BLaER1 (cell line): Measurements from ENCODE around the gene MAP4K2.
A peak's percentile ranks its signal among the peaks of the same experiment; 100 is the strongest.

Source experiments
- H3K27ac ChIP-seq: shearing (Covaris generic); formaldehyde crosslinking; 2 replicates; pipeline ENCODE4 v1.8.1; 2022
- H3K27me3 ChIP-seq: shearing (Covaris generic); formaldehyde crosslinking; 2 replicates; pipeline ENCODE4 v1.8.1; 2022
- H3K36me3 ChIP-seq: shearing (Covaris generic); formaldehyde crosslinking; 2 replicates; pipeline ENCODE4 v1.8.1; 2022
- H3K4me1 ChIP-seq: shearing (Covaris generic); formaldehyde crosslinking; 2 replicates; pipeline ENCODE4 v1.8.1; 2022
- H3K4me2 ChIP-seq: shearing (Covaris generic); formaldehyde crosslinking; 2 replicates; pipeline ENCODE4 v1.8.1; 2022
- H3K4me3 ChIP-seq: shearing (Covaris generic); formaldehyde crosslinking; 2 replicates; pipeline ENCODE4 v1.8.1; 2022
- H3K9ac ChIP-seq: shearing (Covaris generic); formaldehyde crosslinking; 2 replicates; pipeline ENCODE4 v1.8.1; 2022
- H3K9me3 ChIP-seq: shearing (Covaris generic); formaldehyde crosslinking; 2 replicates; pipeline ENCODE4 v1.8.1; 2022
- H4K20me1 ChIP-seq: shearing (Covaris generic); formaldehyde crosslinking; 2 replicates; pipeline ENCODE4 v1.8.1; 2022
- Cebpa-rat ChIP-seq: shearing (Covaris generic); IDR thresholded peaks from 2 replicates; pipeline ENCODE4 v1.8.1; 2022

The MAP4K2 gene

GRCh38 chr11:64794526-64794925, 8.5 kb downstream of the MAP4K2 start:
- TF ChIP-seq Cebpa-rat: no peak
- Histone ChIP-seq H3K27ac (peak overlapping the region; percentile 15; the same call in 1 of the 2 replicates), H4K20me1 (no peaks in the 10 kb centered on the region), H3K9me3 (no peaks in the 10 kb centered on the region), H3K4me2 (peak overlapping the region; percentile 85), H3K9ac (no peak overlapping the region), H3K4me3 (no peak overlapping the region), H3K4me1 (peaks cover 69% of the 10 kb centered on the region), H3K27me3 (no peaks in the 10 kb centered on the region), H3K36me3 (peaks cover 56% of the 10 kb centered on the region)

DNA sequence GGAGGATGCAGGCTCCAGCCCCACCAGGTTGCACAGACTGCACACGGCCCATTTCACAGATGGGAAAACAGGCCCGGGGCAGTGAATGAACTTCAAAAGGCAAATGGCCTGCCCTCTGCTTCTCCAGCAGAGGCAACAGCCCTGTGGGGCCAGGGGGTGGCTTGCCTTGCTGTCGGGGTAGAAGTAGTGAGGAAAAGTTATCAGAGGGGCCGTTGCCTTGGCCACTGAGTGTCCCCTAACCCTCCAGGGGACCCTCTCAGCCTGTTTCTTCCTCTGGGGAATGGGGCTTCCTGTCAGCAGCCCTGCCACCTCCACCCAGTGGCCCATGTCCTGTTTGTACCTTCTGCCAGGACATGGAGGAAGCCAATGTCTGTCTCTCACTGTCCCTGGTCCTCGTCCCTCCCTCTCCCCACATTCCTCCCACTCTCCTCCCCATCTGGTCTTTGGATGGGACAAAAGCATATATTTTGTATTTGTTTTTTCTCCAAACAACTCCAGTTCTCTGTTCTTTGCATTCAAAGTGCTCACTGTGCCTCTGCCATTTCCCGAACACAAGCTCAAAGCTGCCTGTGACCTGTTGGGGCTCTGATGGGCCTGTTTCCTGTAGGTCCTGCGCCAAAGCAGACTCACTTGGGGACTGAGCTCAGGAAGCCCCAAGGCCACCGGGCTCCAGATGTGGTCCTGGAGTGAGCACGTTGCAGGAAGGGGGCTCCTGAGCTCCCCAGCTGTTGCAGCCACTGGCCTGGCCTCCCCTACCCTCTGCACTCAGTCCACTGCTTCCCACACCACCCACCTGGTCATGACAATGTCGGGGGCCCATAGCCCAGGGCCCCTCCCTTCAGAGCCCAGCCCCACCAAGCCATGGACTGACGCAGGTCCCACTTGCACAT, 9.5 kb downstream of the MAP4K2 start:
- Histone ChIP-seq H4K20me1 (no peaks in the 10 kb centered on the region), H3K4me3 (peak overlapping the region; percentile 3; the same call in 1 of the 2 replicates), H3K9ac (peak overlapping the region; percentile 62), H3K4me2 (peak overlapping the region; percentile 85), H3K9me3 (no peaks in the 10 kb centered on the region), H3K27me3 (no peaks in the 10 kb centered on the region), H3K36me3 (peaks cover 64% of the 10 kb centered on the region), H3K27ac (peak overlapping the region; percentile 77), H3K4me1 (peaks cover 59% of the 10 kb centered on the region)
- no peak for TF ChIP-seq Cebpa-rat

GRCh38 chr11:64792482-64792881, 10.5 kb downstream of the MAP4K2 start:
- Histone ChIP-seq H3K4me1 (peaks cover 57% of the 10 kb centered on the region), H3K27me3 (no peaks in the 10 kb centered on the region), H3K4me2 (peak overlapping the region; percentile 85; the same call in 1 of the 2 replicates), H3K9me3 (no peaks in the 10 kb centered on the region), H3K9ac (no peak overlapping the region), H3K4me3 (no peak overlapping the region), H4K20me1 (no peaks in the 10 kb centered on the region), H3K27ac (peak overlapping the region; percentile 77; the same call in 1 of the 2 replicates), H3K36me3 (peaks cover 63% of the 10 kb centered on the region)
- no peak for TF ChIP-seq Cebpa-rat

DNA sequence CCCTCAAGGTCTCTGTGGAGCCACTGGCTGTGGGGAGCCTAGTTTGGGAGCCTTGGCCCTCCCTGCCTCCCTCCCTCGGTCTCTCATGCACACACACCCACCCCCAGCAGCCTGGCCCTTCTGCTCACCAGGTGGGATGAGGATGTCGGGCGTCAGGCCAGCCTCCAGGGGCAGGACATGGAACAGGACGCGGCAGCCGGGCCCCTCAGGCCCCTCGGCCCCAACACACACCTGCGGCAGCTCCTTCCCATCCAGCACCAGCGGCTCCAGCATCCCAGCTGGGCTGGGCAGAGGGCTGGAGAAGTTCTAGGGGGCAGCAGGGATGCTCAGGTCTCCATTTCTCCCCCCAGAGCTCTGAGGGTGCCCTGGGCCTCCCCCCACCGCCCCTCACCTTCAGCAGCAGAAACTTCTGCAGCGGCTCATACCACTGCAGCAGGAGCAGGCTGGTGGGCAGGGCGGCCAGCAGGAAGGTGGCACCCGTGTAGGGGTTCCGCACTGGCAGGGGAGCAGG, 11.2 kb downstream of the MAP4K2 start:
- H3K9ac ChIP-seq: no peak overlapping the region
- peaks cover 51% of the 10 kb centered on the region for H3K4me1 ChIP-seq
- H3K9me3 ChIP-seq: no peaks in the 10 kb centered on the region
- no peak for TF ChIP-seq Cebpa-rat
- H3K27ac ChIP-seq: 0 out of 2 replicates have a peak overlapping the region, but pooled peaks have one; percentile 30
- peaks cover 56% of the 10 kb centered on the region for H3K36me3 ChIP-seq
- H3K4me2 ChIP-seq: no peak overlapping the region
- no peak overlapping the region for H3K4me3 ChIP-seq
- H3K27me3 ChIP-seq: no peaks in the 10 kb centered on the region
- no peaks in the 10 kb centered on the region for H4K20me1 ChIP-seq

GRCh38 chr11:64790205-64791095, 12.6 kb downstream of the MAP4K2 start:
- Histone ChIP-seq H3K36me3 (peaks cover 47% of the 10 kb centered on the region), H3K27ac (0 out of 2 replicates have a peak overlapping the region, but pooled peaks have one; percentile 22), H3K4me1 (peaks cover 37% of the 10 kb centered on the region), H3K27me3 (no peaks in the 10 kb centered on the region), H3K4me2 (no peak overlapping the region), H3K4me3 (no peak overlapping the region), H4K20me1 (no peaks in the 10 kb centered on the region), H3K9ac (no peak overlapping the region), H3K9me3 (no peaks in the 10 kb centered on the region)
- TF ChIP-seq Cebpa-rat: no peak

DNA sequence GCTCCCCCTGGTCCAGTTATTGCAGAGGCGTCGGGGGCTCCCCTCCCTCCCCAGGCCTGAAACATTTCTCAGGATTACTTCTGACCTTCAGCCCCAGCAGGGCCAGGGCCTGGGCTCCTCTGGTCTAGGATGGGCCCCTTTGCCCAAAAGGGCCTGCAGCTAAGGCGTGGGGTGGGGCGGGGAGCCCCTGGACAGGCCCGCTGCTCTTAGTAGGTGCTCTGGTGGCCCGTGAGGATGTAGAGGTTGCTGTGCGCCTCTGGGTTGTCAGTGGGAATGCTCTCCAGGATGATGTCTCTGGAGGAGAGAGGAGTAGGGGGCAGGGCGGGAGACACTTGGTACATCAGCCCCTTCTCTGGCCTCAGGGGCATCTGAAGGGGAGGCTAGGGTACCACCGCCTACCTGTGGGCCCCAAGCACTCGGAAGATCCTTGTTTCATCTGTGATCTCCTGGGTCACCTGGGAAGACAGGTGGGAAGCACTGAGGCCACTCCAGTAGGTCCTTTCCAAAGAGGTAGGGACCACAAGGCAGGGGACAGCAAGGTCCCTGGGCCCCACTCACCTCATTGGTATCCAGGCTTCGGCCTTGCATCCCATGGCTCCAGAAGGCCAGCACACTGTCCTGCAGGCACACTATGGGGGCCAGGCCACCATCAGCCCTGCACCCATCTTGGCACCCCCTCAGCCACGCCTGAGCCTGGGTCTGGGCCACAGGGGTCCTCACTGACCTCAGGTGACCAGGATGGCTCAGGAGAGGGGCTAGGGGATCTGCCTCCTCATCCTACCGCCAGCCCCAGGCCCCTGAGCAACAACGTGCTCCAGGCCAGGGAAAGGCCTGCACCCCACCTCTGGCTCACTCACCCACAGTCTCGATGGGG, 13.4 kb downstream of the MAP4K2 start:
- H3K9ac ChIP-seq: no peak overlapping the region
- H3K27me3 ChIP-seq: no peaks in the 10 kb centered on the region
- no peaks in the 10 kb centered on the region for H4K20me1 ChIP-seq
- H3K4me2 ChIP-seq: no peak overlapping the region
- no peaks in the 10 kb centered on the region for H3K9me3 ChIP-seq
- peaks cover 47% of the 10 kb centered on the region for H3K36me3 ChIP-seq
- no peak for TF ChIP-seq Cebpa-rat
- peaks cover 28% of the 10 kb centered on the region for H3K4me1 ChIP-seq
- 0 out of 2 replicates have a peak overlapping the region, but pooled peaks have one; percentile 22 for H3K27ac ChIP-seq
- no peak overlapping the region for H3K4me3 ChIP-seq

DNA sequence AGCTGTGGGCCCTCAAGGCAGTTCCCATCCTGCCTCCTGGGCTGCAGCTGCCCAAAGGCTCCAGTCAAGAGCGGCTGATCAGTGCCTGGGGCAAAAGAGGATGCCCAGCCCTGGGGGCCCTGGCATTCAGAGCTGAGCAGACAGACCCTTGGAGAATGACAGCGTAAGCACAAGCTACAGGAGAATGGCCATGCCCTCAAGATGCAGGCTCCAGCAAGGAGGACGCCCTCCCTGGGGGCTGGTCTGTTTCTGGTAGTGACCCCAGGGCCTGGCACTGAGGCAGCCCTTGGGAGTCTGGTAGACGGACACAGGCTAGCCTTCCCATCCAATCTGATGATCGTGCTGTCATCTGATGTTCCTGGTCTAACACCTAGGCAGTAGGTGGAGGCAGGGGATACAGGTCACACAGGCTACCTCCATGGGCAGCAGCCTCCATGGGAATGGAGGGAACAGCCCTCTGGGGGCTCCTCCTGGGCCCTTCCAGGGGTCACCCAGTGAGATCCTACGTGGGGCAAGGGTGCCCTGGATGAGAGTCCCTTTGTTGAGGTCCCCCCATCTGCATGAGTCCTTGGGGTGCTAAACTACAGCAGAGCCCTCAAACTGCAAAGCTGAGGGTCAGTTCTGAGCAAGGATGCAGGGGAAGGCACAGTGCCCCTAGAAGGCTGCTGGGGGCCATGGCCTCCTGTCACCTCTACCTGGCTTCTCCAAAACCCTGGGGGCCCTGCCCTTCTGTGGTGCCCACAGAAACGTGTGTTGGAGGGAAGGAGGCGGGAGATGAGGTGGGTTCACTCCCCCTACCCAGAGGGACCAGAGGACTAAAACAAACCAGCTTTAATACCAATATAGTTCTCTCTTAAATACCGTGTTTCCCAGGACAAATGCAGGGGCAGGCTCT, 14.4 kb downstream of the MAP4K2 start:
- peaks cover 47% of the 10 kb centered on the region for H3K36me3 ChIP-seq
- no peaks in the 10 kb centered on the region for H3K27me3 ChIP-seq
- no peak for TF ChIP-seq Cebpa-rat
- no peaks in the 10 kb centered on the region for H3K9me3 ChIP-seq
- H3K4me3 ChIP-seq: no peak overlapping the region
- H3K4me1 ChIP-seq: peaks cover 18% of the 10 kb centered on the region
- no peaks in the 10 kb centered on the region for H4K20me1 ChIP-seq
- H3K4me2 ChIP-seq: no peak overlapping the region
- H3K9ac ChIP-seq: no peak overlapping the region
- H3K27ac ChIP-seq: peak overlapping the region; percentile 35; the same call in 1 of the 2 replicates

DNA sequence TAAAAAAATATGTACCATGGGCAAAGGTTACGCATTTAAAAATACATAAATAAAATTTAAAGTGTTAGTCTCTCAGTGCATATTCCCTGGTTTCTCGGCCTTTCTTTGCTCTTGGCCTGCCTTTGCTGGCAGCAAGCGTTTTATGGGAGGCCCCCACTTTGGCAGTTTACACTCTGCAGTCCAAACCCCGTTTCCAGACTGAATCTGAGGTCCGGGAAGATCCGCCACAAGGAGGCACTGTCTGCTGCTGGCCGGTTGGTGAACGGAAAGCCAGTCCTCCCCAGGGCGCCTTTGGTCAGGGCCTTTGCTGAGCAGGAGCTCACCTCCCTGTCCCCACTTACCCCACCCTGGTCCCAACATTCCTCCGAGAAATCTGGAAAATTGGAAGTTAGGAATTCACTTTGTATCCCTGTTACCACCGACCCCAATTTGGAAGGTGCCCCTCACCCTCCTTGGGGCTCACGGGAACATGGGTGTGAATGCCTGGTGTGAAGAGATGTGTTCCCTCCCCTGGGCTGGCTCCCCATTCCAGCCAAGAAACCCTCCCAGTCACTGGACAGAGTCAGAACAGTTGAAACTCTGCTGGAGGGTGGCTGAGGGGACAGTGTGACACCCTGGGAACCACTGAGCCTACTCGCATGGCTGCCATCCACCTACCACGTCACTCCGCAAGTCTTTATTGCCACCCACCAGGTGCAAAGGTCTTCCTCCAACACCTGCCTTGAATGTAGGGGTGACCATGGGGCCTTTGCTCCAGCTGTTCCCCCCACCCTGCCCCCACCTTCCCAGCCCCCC, 15.3 kb downstream of the MAP4K2 start:
- Histone ChIP-seq H3K27me3 (no peaks in the 10 kb centered on the region), H4K20me1 (no peaks in the 10 kb centered on the region), H3K9me3 (no peaks in the 10 kb centered on the region), H3K27ac (no peak overlapping the region), H3K4me1 (peaks cover 15% of the 10 kb centered on the region), H3K9ac (no peak overlapping the region), H3K4me3 (no peak overlapping the region), H3K36me3 (peaks cover 47% of the 10 kb centered on the region), H3K4me2 (peak overlapping the region; percentile 40)
- TF ChIP-seq Cebpa-rat: no peak
